Measurements from ENCODE around the gene MAEA.

Gene MAEA

DNA sequence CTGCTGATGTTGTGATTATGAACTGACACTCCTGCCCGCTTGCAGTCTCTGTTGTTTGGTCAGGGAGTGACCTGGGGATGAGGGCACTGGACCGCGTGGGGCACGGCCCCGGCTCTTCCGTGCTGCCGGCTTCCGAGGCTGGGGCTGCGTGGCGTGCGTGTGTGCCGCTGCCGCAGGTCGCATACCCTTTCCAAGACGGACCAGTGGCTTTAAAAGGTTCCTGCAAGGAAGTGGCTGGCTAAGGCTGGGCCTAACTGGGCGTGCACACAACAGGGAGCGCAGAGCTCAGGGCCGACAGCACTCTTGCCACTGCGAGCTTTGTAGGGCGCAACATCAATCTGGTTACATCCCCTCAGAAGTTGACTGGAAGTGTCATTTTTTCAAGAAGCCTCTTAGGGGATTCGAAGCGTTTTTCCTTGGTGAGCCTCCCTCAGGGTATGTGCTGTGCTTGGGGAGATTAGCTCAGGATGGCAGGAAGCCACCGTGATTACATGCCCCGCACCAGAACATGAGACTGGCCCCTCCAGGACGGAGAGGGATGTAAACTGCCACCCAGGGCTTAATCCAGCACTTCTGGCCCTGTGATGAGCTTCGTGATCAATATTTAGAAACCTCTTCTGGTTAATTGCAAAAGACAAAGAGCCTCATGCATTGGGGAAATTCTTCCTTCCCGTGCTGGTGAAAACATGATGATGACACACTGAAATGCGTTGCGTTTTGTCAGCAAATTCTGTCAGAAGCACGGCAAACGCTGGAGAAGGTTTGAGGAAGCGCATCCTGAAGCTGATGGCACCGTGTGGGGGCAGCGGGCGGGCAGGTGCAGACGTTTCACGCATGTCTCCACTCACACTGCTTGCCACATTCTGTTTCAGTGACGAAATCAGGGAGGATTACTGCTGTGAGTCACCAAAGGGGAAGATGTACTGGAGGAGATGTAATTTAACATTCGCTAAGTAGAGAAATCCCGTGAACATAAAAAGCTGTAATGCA, 11.1 kb downstream of the MAEA start:
- peak; percentile 45 for DNase-seq (ENCODE audit: low read depth)

DNA sequence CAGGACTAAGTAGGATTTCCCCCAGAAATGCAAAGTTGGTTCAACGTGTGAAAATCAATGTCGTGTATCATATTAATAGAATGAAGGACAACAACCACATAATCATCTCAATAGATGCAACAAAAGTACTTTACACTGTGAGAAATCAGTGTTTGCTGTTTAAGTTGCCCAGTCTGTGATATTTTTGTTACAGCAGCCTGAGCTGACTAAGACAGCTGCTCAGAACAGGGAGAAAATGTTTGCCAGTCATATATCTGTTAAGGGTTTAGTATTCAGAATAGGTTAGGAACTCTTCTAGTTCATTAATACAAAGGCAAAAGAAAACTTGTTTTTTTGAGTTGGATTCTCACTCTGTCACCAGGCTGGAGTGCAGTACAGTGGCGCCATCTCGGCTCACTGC, 12.5 kb downstream of the MAEA start:
- DNase-seq (ENCODE audit: low read depth), result no peak

- DNase-seq (ENCODE audit: low read depth), result no peak
Measured at GRCh38 chr4:1305261-1305711, 15.6 kb downstream of the MAEA start.

- no peak for DNase-seq (ENCODE audit: low read depth)
Measured at GRCh38 chr4:1305781-1306455, 16.2 kb downstream of the MAEA start.

DNA sequence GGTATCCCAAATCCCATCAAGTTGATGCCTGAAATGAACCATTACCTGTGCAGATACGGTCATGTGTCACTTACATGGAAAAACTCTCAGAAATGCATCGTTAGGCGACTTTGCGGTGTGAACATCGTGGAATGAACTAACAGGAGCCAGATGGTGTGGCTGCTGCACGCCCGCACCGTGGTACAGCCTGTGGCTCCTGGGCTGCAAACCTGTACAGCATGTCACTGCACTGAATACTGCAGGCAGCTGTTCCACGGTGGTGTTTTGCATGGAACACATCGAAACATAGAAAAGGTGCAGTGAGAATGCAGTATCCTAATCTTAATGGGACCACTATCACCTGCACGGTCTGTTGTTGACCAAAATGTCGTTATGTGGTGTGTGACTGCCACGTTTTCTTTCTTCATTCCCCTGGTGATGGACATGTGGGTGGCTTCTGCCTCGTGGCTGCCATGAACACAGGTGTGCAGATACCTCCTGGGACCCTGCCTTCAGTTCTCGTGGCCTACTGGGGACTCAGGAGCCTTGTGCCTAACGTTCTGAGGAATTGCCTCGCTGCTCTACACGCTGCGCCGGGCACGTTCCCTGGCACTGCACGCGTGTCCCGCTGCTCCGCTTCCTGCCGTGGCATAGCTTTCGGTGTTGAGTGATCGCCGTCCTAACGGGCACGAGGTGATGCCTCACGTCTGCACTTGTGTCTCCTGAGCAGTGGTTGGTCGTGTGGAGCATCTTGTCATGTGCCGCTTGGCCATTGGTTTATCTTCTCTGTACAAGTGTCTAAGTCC, 18.5 kb downstream of the MAEA start:
- no peak for DNase-seq (ENCODE audit: low read depth)

- peak; percentile 62 for DNase-seq (ENCODE audit: low read depth)
Measured at GRCh38 chr4:1309261-1310010, 19.7 kb downstream of the MAEA start.

- DNase-seq (ENCODE audit: low read depth), result no peak
Measured at GRCh38 chr4:1310031-1310795, 20.5 kb downstream of the MAEA start.

DNA sequence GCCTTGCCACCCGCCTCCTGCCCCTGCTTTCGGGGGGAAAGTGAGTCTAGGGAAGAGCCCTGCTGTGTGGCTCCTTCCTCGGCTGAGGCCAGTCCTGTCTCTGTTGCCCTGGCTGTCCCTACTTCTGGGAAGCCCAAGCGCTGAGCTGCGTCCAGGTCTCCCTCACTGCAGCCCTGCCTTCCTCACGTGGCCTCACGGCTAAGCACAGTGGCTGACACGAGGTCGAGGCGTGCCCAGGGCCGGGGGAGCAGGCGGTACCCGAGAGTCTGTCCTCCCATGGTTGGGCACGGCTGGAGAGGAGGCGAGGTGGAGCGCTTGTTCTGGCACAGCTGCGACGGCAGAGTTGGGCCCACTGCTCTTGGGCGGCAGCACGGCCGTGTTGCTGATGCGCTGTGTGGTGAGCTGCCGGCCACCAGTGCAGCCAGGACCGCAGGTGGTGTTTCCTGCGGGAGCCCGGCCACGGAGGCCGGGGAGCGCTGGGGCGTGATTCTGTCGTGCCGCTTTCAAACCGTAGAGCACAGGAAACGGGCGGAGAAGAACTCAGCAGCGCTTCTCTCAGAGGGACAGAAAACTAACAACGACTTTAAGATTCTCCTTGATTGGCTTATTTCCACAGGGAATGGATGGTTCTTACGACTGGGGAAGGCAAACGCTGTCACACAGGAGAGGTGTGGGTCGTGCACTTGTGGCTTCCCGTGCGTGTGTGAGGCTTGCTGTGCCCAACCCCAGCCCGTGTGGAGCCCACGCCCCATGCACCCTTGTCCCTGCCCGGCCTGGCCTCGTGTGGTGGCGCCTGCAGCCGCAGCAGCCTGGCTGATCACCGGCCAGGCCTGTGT, 21.3 kb downstream of the MAEA start:
- DNase-seq (ENCODE audit: low read depth), result no peak

DNA sequence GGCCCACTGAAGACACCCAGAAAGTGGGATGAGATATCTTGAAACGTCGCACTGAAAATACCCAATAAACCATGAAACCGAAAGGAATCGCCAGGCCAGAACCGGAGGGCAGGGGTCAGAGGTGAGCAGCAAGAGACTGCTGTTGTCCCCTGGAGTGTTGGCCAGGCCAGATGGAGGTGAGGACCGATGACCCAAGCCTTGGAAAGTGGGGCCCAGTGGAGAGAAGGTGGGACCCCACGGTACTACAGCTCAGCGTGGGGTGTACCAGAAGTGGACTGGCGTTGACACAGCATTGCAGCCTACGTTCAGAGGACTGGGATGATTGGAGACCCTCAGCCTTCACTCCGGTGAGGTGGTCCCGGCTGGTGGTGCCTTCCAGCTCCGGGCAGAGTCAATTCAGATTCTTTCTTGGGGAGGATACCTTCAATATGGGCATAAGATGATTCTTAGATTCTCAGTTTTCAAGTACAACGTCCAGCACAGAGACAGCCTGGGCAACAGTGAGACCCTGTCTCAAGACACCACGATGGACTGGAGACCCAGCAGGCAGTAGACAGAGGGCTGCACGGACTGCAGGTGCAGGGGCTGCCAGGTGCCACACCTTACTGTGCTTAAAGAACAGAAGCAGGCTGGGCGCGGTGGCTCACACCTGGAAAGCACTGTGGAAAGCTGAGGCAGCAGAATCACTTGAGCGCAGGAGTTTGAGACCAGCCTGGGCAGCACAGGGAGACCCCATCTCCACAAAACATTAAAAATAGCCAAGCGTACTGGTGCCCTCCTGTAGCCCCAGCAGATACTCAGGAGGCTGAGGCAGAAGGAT, 23.3 kb downstream of the MAEA start:
- DNase-seq (ENCODE audit: low read depth), result no peak

GRCh38 chr4:1315306-1315705, 25.6 kb downstream of the MAEA start:
- no peak for DNase-seq (ENCODE audit: low read depth)

DNA sequence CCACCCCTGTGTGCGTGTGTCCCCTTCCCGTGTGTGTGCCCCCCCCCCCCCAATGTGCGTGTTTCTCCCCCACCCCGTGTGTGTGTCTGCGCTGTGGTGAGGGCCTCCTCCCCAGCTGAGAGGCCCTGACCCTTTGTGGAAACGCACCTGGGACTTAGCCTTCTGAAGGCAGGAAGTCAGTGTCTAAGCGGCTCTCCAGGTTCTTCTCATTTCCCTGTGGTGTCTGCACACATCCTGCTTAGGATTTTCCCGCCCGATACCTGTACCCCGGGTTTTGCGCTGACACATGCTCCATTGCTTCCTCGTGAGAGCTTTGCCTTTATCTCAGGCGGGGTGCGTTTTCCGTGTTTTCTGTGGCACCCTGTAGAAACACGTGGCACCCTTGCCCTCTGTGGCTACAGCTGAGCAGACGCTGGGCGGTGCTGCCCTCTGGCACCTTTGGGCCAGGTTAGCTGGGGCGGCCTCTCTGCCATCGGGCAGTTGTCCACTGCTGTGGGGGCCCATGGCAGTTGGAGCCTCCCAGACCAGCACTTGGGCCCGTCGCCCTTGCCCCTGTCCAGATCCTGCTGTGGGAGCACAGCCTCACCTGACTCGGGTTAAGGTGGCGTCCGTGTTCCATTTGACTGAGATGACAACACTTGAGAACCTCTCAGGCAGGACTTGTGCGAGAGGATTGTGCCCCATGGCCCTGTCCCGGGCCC, 26.3 kb downstream of the MAEA start:
- DNase-seq (ENCODE audit: low read depth), result no peak

DNA sequence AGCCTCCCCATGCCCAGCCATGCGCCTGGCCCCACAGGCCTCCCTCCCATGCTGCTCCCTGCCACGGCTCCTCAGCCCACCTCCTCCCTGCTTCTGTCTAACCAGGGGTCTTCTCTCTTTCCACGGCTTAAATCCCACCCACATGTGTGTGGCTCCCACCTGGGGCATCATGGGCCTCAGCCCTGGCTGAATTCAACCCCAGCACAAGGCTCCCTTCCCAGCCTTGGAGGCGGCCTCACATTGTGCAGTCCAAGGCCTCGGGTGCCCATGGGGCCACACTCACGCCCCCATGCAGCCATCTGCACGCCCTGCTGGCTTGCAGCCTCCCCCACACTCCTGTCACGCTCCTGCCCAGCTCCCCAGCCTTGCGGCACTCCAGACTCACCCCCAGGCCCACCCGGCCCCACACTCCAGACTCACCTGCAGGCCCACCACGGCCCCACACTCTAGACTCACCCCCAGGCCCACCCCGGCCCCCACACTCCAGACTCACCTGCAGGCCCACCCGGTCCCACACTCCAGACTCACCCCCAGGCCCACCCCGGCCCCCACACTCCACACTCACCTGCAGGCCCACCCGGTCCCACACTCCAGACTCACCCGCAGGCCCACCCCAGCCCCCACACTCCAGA, 27.0 kb downstream of the MAEA start:
- DNase-seq (ENCODE audit: low read depth), result no peak

- DNase-seq (ENCODE audit: low read depth), result no peak
Measured at GRCh38 chr4:1317177-1318045, 27.7 kb downstream of the MAEA start.

GRCh38 chr4:1318046-1318375, 28.3 kb downstream of the MAEA start:
- no peak for DNase-seq (ENCODE audit: low read depth)

DNA sequence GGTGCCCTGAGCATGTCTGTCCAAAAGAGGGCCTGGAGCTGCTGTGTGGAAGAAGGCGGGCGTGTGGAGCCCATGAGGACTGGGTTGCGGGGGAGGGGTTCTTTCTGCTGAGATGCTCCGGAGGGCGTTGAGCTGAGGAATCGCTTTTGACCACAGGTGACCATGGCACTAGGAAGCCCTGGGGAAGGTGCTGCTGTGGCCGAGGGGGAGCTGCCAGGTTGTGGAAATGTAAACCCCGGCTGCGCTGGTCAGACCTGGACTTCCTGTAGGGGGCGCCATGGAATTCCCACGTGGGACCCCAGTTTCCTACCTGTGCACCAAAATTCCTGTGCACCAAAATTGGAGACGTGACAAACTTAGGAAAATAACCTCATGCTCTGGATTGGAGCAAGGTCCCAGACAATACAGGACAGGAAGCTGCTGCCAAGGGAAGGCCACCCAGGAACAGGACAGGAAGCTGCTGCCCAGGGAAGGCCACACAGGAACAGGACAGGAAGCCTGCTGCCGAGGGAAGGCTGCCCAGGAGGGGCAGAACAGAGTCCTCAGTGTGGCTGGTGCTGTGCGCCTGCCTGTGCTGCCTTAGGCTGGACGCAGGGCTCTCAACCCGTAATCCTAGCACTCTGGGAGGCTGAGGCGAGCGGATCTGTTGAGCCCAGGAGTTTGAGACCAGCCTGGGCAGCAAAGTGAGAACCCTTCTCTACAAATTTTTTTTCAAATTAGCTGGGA, 29.0 kb downstream of the MAEA start:
- DNase-seq (ENCODE audit: low read depth), result no peak

GRCh38 chr4:1321486-1321885, 31.8 kb downstream of the MAEA start:
- no peak for DNase-seq (ENCODE audit: low read depth)
